HEK293 (cell line): ENCODE results near the gene SPIRE1.
A peak's percentile ranks its signal among the peaks of the same experiment; 100 is the strongest.

Experiments
- BCL11A ChIP-seq: fragments of 450-650 bp; formaldehyde crosslinking; IDR thresholded peaks from 2 replicates; pipeline ENCODE4 v1.5.1; 2016; ENCODE audit warnings: low read depth, missing biosample characterization, missing genetic modification characterization
- GLIS2 ChIP-seq: fragments of 450-650 bp; formaldehyde crosslinking; IDR thresholded peaks from 2 replicates; pipeline ENCODE4 v1.5.1; 2016; ENCODE audit warnings: missing biosample characterization, missing genetic modification characterization
- HOXA7 ChIP-seq: sonication (generic); formaldehyde crosslinking; IDR thresholded peaks from 2 replicates; pipeline ENCODE4 v1.8.1; 2022; ENCODE audit warnings: missing genetic modification reagents, borderline replicate concordance
- SCRT2 ChIP-seq: fragments of 450-650 bp; formaldehyde crosslinking; IDR thresholded peaks from 2 replicates; pipeline ENCODE4 v1.5.1; 2016; ENCODE audit warnings: missing biosample characterization, missing genetic modification characterization
- WT1 ChIP-seq: fragments of 450-650 bp; formaldehyde crosslinking; IDR thresholded peaks from 2 replicates; pipeline ENCODE4 v1.5.1; 2016; ENCODE audit warnings: missing biosample characterization, missing genetic modification characterization
- ZBTB1 ChIP-seq: fragments of 450-650 bp; formaldehyde crosslinking; IDR thresholded peaks from 2 replicates; pipeline ENCODE4 v1.5.1; 2016; ENCODE audit warnings: missing biosample characterization, missing genetic modification characterization
- ZBTB20 ChIP-seq: fragments of 450-650 bp; formaldehyde crosslinking; IDR thresholded peaks from 2 replicates; pipeline ENCODE4 v1.5.1; 2016; ENCODE audit warnings: missing biosample characterization, missing genetic modification characterization
- ZBTB48 ChIP-seq: fragments of 450-650 bp; formaldehyde crosslinking; IDR thresholded peaks from 2 replicates; pipeline ENCODE4 v1.5.1; 2016; ENCODE audit warnings: missing biosample characterization, missing genetic modification characterization
- ZIC2 ChIP-seq: fragments of 450-650 bp; formaldehyde crosslinking; IDR thresholded peaks from 2 replicates; pipeline ENCODE4 v1.5.1; 2016; ENCODE audit warnings: missing biosample characterization, missing genetic modification characterization
- ZNF10 ChIP-seq: fragments of 450-650 bp; formaldehyde crosslinking; IDR thresholded peaks from 2 replicates; pipeline ENCODE4 v1.5.1; 2017; ENCODE audit warnings: missing biosample characterization, missing genetic modification characterization
- ZNF169 ChIP-seq: fragments of 450-650 bp; formaldehyde crosslinking; IDR thresholded peaks from 2 replicates; pipeline ENCODE4 v1.5.1; 2016; ENCODE audit warnings: missing biosample characterization, missing genetic modification characterization
- ZNF221 ChIP-seq: fragments of 450-650 bp; formaldehyde crosslinking; IDR thresholded peaks from 2 replicates; pipeline ENCODE4 v1.5.1; 2017; ENCODE audit warnings: missing biosample characterization, missing genetic modification characterization, borderline replicate concordance
- ZNF239 ChIP-seq: fragments of 450-650 bp; formaldehyde crosslinking; IDR thresholded peaks from 2 replicates; pipeline ENCODE4 v1.5.1; 2016; ENCODE audit warnings: missing biosample characterization, missing genetic modification characterization
- ZNF514 ChIP-seq: fragments of 450-650 bp; formaldehyde crosslinking; IDR thresholded peaks from 2 replicates; pipeline ENCODE4 v1.5.1; 2016; ENCODE audit warnings: missing biosample characterization, missing genetic modification characterization
- ZNF549 ChIP-seq: fragments of 450-650 bp; IDR thresholded peaks from 2 replicates; pipeline ENCODE4 v1.5.1; 2018; ENCODE audit warnings: missing biosample characterization, missing genetic modification characterization, mild to moderate bottlenecking, inconsistent platforms, moderate library complexity
- ZNF621 ChIP-seq: fragments of 450-650 bp; formaldehyde crosslinking; IDR thresholded peaks from 2 replicates; pipeline ENCODE4 v1.5.1; 2017; ENCODE audit warnings: missing biosample characterization, missing genetic modification characterization
- ZNF747 ChIP-seq: fragments of 450-650 bp; formaldehyde crosslinking; IDR thresholded peaks from 2 replicates; pipeline ENCODE4 v1.5.1; 2016; ENCODE audit warnings: missing biosample characterization, missing genetic modification characterization
- ZNF777 ChIP-seq: fragments of 450-650 bp; formaldehyde crosslinking; IDR thresholded peaks from 2 replicates; pipeline ENCODE4 v1.5.1; 2017; ENCODE audit warnings: missing biosample characterization, missing genetic modification characterization, borderline replicate concordance
- ZNF791 ChIP-seq: fragments of 450-650 bp; formaldehyde crosslinking; IDR thresholded peaks from 2 replicates; pipeline ENCODE4 v1.5.1; 2016; ENCODE audit warnings: missing biosample characterization, missing genetic modification characterization
- TF ChIP-seq, protein P1 (sequence below): fragments of 450-650 bp; formaldehyde crosslinking; IDR thresholded peaks from 2 replicates; pipeline ENCODE4 v1.5.1; 2016; ENCODE audit warnings: missing biosample characterization, missing genetic modification characterization
- TF ChIP-seq, protein P2 (sequence below): IDR thresholded peaks from 2 replicates; pipeline ENCODE4 v1.6.1; 2011; ENCODE audit warnings: mild to moderate bottlenecking, low read depth, low read length, borderline replicate concordance
- TF ChIP-seq, protein P3 (sequence below): fragments of 450-650 bp; formaldehyde crosslinking; IDR thresholded peaks from 2 replicates; pipeline ENCODE4 v1.5.1; 2017; ENCODE audit warnings: missing biosample characterization, missing genetic modification characterization
- TF ChIP-seq, protein P4 (sequence below): fragments of 450-650 bp; formaldehyde crosslinking; IDR thresholded peaks from 2 replicates; pipeline ENCODE4 v1.5.1; 2017; ENCODE audit warnings: missing biosample characterization, missing genetic modification characterization
- TF ChIP-seq, protein P5 (sequence below): fragments of 450-650 bp; formaldehyde crosslinking; IDR thresholded peaks from 2 replicates; pipeline ENCODE4 v1.5.1; 2016; ENCODE audit warnings: missing biosample characterization, missing genetic modification characterization, borderline replicate concordance
- TF ChIP-seq, protein P6 (sequence below): fragments of 450-650 bp; formaldehyde crosslinking; IDR thresholded peaks from 2 replicates; pipeline ENCODE4 v1.5.1; 2016; ENCODE audit warnings: missing biosample characterization, missing genetic modification characterization
- TF ChIP-seq, protein P7 (sequence below): fragments of 450-650 bp; formaldehyde crosslinking; IDR thresholded peaks from 2 replicates; pipeline ENCODE4 v1.5.1; 2016; ENCODE audit warnings: missing biosample characterization, missing genetic modification characterization

The SPIRE1 gene

DNA sequence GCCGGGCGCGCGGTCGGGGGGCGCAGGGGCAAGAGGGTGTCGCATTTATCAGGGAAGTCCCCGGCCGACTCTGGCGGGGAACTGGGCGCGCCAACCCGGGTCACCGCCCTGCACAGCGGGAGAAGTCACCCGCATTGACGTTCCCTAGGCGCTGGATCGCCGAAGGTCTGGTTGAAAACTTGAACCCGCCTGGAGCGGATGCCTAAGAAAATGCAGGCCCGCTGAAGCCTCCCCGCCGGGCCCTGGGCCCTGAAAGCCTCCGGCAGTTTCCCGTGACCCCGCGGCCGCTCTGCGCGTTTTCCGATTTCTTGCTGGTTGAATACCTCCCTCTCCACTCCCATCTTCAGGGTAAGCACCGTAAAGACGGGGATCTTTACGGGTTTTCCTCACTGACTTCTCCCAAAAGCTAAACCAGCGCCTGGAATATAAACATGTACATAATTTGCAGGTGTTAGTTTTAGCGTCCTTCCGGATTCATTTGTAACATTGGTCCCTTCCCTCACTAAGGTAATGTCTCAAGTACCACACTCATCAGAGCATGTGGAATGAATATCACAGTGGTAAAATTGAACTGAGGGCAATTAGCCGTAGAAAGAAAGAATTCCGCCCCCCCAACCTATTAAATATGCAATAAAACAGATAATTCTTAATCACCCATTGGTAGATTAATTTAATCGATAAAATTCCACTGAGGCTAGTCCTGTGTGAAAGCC lies 675 bp upstream of the SPIRE1 start (continued):
- TF ChIP-seq, protein P1, sequence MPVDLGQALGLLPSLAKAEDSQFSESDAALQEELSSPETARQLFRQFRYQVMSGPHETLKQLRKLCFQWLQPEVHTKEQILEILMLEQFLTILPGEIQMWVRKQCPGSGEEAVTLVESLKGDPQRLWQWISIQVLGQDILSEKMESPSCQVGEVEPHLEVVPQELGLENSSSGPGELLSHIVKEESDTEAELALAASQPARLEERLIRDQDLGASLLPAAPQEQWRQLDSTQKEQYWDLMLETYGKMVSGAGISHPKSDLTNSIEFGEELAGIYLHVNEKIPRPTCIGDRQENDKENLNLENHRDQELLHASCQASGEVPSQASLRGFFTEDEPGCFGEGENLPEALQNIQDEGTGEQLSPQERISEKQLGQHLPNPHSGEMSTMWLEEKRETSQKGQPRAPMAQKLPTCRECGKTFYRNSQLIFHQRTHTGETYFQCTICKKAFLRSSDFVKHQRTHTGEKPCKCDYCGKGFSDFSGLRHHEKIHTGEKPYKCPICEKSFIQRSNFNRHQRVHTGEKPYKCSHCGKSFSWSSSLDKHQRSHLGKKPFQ (tag by site-specific recombination) = no peak
- TF ChIP-seq ZNF514 (tag by site-specific recombination) (no peak), ZBTB1 (tag by site-specific recombination) (no peak), ZNF747 (tag by site-specific recombination) (no peak), ZBTB20 (tag by site-specific recombination) (peak; percentile 74; the same call in 1 of the 2 replicates), ZIC2 (peak; percentile 67), ZNF221 (tag by site-specific recombination) (no peak), ZNF10 (no peak), WT1 (peak; percentile 27; the same call in 1 of the 2 replicates), ZBTB48 (tag by site-specific recombination) (peak; percentile 91), HOXA7 (CRISPR knock-in tag) (no peak), ZNF549 (no peak), GLIS2 (peak; percentile 56; the same call in 1 of the 2 replicates), SCRT2 (no peak), ZNF777 (tag by site-specific recombination) (no peak), ZNF239 (tag by site-specific recombination) (no peak), BCL11A (tag by site-specific recombination) (no peak), ZNF791 (tag by site-specific recombination) (no peak), ZNF169 (tag by site-specific recombination) (no peak), ZNF621 (tag by site-specific recombination) (no peak)
- TF ChIP-seq, protein P2, sequence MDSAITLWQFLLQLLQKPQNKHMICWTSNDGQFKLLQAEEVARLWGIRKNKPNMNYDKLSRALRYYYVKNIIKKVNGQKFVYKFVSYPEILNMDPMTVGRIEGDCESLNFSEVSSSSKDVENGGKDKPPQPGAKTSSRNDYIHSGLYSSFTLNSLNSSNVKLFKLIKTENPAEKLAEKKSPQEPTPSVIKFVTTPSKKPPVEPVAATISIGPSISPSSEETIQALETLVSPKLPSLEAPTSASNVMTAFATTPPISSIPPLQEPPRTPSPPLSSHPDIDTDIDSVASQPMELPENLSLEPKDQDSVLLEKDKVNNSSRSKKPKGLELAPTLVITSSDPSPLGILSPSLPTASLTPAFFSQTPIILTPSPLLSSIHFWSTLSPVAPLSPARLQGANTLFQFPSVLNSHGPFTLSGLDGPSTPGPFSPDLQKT = no peak
- TF ChIP-seq, protein P3, sequence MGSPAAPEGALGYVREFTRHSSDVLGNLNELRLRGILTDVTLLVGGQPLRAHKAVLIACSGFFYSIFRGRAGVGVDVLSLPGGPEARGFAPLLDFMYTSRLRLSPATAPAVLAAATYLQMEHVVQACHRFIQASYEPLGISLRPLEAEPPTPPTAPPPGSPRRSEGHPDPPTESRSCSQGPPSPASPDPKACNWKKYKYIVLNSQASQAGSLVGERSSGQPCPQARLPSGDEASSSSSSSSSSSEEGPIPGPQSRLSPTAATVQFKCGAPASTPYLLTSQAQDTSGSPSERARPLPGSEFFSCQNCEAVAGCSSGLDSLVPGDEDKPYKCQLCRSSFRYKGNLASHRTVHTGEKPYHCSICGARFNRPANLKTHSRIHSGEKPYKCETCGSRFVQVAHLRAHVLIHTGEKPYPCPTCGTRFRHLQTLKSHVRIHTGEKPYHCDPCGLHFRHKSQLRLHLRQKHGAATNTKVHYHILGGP (tag by site-specific recombination) = no peak
- TF ChIP-seq, protein P4, sequence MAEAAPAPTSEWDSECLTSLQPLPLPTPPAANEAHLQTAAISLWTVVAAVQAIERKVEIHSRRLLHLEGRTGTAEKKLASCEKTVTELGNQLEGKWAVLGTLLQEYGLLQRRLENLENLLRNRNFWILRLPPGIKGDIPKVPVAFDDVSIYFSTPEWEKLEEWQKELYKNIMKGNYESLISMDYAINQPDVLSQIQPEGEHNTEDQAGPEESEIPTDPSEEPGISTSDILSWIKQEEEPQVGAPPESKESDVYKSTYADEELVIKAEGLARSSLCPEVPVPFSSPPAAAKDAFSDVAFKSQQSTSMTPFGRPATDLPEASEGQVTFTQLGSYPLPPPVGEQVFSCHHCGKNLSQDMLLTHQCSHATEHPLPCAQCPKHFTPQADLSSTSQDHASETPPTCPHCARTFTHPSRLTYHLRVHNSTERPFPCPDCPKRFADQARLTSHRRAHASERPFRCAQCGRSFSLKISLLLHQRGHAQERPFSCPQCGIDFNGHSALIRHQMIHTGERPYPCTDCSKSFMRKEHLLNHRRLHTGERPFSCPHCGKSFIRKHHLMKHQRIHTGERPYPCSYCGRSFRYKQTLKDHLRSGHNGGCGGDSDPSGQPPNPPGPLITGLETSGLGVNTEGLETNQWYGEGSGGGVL = 0 out of 2 replicates have a peak, but pooled peaks have one; percentile 24
- TF ChIP-seq, protein P5, sequence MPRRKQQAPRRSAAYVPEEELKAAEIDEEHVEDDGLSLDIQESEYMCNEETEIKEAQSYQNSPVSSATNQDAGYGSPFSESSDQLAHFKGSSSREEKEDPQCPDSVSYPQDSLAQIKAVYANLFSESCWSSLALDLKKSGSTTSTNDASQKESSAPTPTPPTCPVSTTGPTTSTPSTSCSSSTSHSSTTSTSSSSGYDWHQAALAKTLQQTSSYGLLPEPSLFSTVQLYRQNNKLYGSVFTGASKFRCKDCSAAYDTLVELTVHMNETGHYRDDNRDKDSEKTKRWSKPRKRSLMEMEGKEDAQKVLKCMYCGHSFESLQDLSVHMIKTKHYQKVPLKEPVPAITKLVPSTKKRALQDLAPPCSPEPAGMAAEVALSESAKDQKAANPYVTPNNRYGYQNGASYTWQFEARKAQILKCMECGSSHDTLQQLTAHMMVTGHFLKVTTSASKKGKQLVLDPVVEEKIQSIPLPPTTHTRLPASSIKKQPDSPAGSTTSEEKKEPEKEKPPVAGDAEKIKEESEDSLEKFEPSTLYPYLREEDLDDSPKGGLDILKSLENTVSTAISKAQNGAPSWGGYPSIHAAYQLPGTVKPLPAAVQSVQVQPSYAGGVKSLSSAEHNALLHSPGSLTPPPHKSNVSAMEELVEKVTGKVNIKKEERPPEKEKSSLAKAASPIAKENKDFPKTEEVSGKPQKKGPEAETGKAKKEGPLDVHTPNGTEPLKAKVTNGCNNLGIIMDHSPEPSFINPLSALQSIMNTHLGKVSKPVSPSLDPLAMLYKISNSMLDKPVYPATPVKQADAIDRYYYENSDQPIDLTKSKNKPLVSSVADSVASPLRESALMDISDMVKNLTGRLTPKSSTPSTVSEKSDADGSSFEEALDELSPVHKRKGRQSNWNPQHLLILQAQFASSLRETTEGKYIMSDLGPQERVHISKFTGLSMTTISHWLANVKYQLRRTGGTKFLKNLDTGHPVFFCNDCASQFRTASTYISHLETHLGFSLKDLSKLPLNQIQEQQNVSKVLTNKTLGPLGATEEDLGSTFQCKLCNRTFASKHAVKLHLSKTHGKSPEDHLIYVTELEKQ (tag by site-specific recombination) = no peak
- TF ChIP-seq, protein P6, sequence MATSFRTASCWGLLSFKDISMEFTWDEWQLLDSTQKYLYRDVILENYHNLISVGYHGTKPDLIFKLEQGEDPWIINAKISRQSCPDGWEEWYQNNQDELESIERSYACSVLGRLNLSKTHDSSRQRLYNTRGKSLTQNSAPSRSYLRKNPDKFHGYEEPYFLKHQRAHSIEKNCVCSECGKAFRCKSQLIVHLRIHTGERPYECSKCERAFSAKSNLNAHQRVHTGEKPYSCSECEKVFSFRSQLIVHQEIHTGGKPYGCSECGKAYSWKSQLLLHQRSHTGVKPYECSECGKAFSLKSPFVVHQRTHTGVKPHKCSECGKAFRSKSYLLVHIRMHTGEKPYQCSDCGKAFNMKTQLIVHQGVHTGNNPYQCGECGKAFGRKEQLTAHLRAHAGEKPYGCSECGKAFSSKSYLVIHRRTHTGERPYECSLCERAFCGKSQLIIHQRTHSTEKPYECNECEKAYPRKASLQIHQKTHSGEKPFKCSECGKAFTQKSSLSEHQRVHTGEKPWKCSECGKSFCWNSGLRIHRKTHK (tag by site-specific recombination) = no peak
- TF ChIP-seq, protein P7, sequence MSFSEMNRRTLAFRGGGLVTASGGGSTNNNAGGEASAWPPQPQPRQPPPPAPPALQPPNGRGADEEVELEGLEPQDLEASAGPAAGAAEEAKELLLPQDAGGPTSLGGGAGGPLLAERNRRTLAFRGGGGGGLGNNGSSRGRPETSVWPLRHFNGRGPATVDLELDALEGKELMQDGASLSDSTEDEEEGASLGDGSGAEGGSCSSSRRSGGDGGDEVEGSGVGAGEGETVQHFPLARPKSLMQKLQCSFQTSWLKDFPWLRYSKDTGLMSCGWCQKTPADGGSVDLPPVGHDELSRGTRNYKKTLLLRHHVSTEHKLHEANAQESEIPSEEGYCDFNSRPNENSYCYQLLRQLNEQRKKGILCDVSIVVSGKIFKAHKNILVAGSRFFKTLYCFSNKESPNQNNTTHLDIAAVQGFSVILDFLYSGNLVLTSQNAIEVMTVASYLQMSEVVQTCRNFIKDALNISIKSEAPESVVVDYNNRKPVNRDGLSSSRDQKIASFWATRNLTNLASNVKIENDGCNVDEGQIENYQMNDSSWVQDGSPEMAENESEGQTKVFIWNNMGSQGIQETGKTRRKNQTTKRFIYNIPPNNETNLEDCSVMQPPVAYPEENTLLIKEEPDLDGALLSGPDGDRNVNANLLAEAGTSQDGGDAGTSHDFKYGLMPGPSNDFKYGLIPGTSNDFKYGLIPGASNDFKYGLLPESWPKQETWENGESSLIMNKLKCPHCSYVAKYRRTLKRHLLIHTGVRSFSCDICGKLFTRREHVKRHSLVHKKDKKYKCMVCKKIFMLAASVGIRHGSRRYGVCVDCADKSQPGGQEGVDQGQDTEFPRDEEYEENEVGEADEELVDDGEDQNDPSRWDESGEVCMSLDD = no peak; the same call in 1 of the 2 replicates
